Skin of body (tissue), 2 donors: ENCODE results near the gene P3H3. TPM values are rescaled to one million over a fixed set of nuclear protein-coding genes. Genes with fewer than 3 reads are reported as not detected.

ENCODE experiments used
- DNase-seq: peaks from one replicate; lab custom pipeline; 2025; lab: John Stamatoyannopoulos, UW
- total RNA-seq: library from RNA; depleted of rRNA; stranded (reverse); fragments of >200 nt; gene quantifications from one replicate; pipeline ENCODE4 v1.2.3, GENCODE V29; 2014

P3H3 gene
- total RNA-seq, 1 donor from 2014 or later = 28.4 TPM

- DNase-seq = no peak
These were observed 1.3 kb upstream of the P3H3 start for GRCh38 chr12:6826734-6827436.

GRCh38 chr12:6827437-6827911, 733 bp upstream of the P3H3 start:
- peak; percentile 57 for DNase-seq

GRCh38 chr12:6828781-6829535, 751 bp downstream of the P3H3 start:
- peak; percentile 45 for DNase-seq

GRCh38 chr12:6829536-6830220, 1.5 kb downstream of the P3H3 start:
- no peak for DNase-seq

GRCh38 chr12:6830286-6830890, 2.2 kb downstream of the P3H3 start:
- DNase-seq = no peak

GRCh38 chr12:6830999-6831398, 2.8 kb downstream of the P3H3 start:
- DNase-seq = no peak

GRCh38 chr12:6831450-6831995, 3.3 kb downstream of the P3H3 start:
- DNase-seq = no peak

GRCh38 chr12:6832125-6832524, 3.9 kb downstream of the P3H3 start:
- DNase-seq = no peak

DNA sequence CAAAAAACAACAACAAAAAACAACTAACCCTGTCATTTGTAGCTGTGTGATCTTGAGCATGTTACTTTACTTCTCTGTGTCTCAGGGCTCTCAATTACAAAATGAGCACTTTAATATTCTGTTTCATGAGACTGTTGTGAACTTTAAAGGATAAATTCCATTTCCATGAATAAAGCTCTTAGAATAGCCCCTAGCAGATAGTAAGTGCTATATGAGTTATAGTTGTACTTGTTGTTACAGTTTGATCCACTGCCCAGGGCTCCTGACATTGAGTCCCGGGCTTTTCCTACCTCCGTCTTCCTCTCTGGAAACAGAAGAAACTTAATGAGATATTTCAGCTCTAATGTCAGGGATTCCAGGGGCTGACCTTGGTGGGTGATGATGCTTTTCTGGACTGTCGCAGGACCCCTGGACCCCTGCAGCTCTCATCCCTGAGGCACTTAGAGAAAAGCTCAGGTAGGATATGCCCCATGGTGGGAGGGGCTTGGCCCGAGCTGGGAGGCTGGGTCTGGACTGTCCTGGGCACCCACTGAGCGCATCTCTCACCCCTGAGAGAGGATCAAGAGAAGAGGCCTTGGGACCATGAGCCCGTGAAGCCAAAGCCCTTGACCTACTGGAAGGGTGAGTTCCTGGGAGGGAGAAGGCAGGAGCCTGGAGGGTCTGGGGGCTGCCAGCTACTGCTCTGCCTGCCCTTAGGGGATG, 5.1 kb downstream of the P3H3 start:
- no peak for DNase-seq

- no peak for DNase-seq
These were observed 6.0 kb downstream of the P3H3 start for GRCh38 chr12:6834254-6834653.

DNA sequence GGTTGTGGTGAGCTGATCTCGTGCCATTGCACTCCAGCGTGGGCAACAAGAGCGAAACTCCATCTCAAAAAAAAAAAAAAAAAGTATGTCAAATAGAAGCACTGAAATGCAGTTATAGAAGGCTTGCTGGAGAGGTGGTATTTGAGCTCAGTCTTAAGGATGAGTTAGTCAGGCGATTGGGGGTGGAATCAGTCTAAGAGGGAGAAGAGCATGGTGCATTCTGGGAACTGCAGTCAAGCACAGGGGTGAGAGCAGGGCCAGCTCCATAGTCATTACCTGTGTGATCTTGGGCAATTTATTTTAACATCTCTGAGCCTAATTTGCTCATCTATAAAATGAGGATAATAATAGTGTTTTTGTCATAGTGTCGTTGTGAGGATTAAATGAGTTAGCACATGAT, 6.7 kb downstream of the P3H3 start:
- DNase-seq = no peak

GRCh38 chr12:6836851-6837250, 8.6 kb downstream of the P3H3 start:
- no peak for DNase-seq

- no peak for DNase-seq
These were observed 9.3 kb downstream of the P3H3 start for GRCh38 chr12:6837370-6838060.

- DNase-seq = no peak
These were observed 10.6 kb downstream of the P3H3 start for GRCh38 chr12:6838854-6839253.

DNA sequence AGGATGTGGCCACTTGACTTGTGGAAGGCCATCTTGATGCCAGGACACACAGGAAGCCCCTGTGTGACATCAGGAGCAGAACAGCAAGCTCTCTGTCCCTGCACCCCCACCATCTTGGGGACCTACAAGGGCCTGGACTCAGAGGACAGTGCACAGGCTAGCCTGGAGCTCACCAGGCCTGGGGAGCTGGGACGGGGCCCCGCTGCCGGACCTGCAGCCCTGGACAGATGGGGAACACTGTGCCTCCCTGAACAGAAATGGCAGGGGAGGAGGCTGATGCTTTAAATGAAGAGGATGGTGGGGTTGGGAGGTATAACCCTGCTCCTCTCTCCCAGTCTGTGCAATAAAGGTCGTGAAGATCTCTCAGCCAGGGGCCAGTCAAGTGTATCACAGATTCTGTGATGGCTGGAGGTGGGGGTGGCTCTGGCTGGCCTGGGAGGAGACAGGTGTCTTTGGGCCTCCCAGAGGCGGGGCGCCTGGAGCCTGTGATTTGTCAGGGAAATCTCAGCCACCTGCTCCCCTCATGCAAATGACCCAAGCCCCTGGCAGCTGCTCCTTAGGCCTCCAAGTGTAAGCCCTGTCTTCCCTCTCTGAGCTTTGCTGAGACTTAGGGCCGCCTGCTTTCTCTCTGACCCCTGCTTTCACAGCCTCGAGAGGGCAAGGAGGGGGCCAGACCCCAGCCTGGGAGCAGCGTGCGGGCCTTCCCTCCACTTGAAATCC, 11.4 kb downstream of the P3H3 start:
- no peak for DNase-seq

DNA sequence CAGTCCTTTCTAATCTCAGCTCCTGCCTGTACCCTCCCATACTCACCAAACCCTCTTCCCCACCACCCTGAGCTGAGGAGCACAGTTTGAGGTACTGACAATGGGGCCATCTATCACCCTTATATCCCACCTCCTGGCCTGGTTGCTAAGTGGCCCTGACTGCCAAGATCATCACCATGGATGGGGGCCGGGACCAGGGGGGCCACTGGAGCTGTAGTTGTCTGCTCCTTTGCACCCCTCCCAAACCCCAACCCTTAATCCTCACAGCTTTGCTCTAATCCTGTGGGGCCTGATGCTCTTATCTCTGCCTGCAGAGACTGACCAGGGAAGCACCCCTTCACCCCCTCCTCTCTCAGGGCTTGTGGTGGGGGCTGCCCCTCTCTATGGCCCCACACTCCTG, 12.1 kb downstream of the P3H3 start:
- no peak for DNase-seq

- no peak for DNase-seq
These were observed 12.7 kb downstream of the P3H3 start, which contains the start of gene GNB3 for GRCh38 chr12:6840761-6841515. Gene GNB3, plus strand, starts transcription at chr12:6840925. Its CDS starts 363 bp downstream, at chr12:6841288.

DNA sequence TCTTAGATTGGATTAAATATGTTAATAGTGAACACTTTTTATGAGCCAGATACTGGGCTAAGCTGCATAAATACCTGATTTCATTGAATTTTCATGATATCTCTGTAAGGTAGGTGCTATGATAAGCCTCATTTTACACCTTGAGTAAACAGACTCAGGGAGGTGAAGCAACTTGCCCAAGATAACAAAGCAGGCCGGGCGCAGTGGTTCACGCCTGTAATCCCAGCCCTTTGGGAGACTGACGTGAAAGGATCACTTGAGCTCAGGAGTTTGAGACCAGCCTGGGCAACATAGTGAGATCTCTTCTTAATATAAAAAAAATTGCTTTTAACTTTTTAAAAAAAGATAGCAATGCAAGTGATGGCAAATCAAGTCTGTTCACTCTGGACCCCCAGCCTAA, 13.9 kb downstream of the P3H3 start:
- DNase-seq = no peak
